HFFc6 (cell line): Measurements from ENCODE around the gene CLIC5. TPM values are rescaled to one million over a fixed set of nuclear protein-coding genes. Genes with fewer than 3 reads are reported as not detected.

Source experiments
- DNase-seq: peaks from one replicate; pipeline ENCODE4 v3.0.0-alpha.2; 2018
- H3K27ac Mint-ChIP-seq: 2 replicates; pipeline ENCODE4 v1.8.0; 2020; ENCODE audit warnings: mild to moderate bottlenecking, mixed read lengths
- H3K27me3 Mint-ChIP-seq: 2 replicates; pipeline ENCODE4 v1.8.0; 2021; ENCODE audit warnings: mild to moderate bottlenecking, moderate library complexity, mixed read lengths; ENCODE audit not compliant: insufficient read depth
- H3K36me3 Mint-ChIP-seq: 2 replicates; pipeline ENCODE4 v1.8.0; 2021; ENCODE audit warnings: low read depth, mixed read lengths
- H3K4me1 Mint-ChIP-seq: 2 replicates; pipeline ENCODE4 v1.8.0; 2020; ENCODE audit warnings: low read depth, mixed read lengths
- H3K4me3 Mint-ChIP-seq: 2 replicates; pipeline ENCODE4 v1.8.0; 2020; ENCODE audit warnings: mild to moderate bottlenecking, moderate library complexity, mixed read lengths
- H3K9me3 Mint-ChIP-seq: 2 replicates; pipeline ENCODE4 v1.8.0; 2020; ENCODE audit warnings: mild to moderate bottlenecking, mixed read lengths
- CTCF ChIP-seq: fragments of 200-600 bp; sonication (generic); IDR thresholded peaks from 2 replicates; pipeline ENCODE4 v1.5.0; 2021; ENCODE audit warnings: antibody characterized with exemption, mild to moderate bottlenecking
- total RNA-seq, 6 experiments: library from RNA; stranded (reverse); fragmentation: NEBNext Ultra II Directional; extraction: Animal tissue kit (Norgen Biotek cat#: 25700); gene quantifications; 2 replicates in 1 of 6; 3 replicates in 5 of 6; pipeline ENCODE4 v1.2.3, GENCODE V29; 2021

The CLIC5 gene
- total RNA-seq, 6 experiments from 2014 or later = not detected

- no peak overlapping the region for H3K27ac Mint-ChIP-seq
- H3K4me3 Mint-ChIP-seq = no peak overlapping the region
- H3K36me3 Mint-ChIP-seq = no peaks in the 10 kb centered on the region
- H3K4me1 Mint-ChIP-seq = no peaks in the 10 kb centered on the region
- peaks cover 8% of the 10 kb centered on the region for H3K27me3 Mint-ChIP-seq
- no peak for DNase-seq
- H3K9me3 Mint-ChIP-seq = no peaks in the 10 kb centered on the region; the same call in 1 of the 2 replicates
- TF ChIP-seq CTCF = no peak
Observed at GRCh38 chr6:45959534-45960145, 56.0 kb downstream of the CLIC5 start.

- no peak overlapping the region for H3K4me3 Mint-ChIP-seq
- TF ChIP-seq CTCF = no peak
- H3K36me3 Mint-ChIP-seq = no peaks in the 10 kb centered on the region
- 0 out of 2 replicates have a peak, but pooled peaks cover under 1% of the 10 kb centered on the region for H3K4me1 Mint-ChIP-seq
- peaks cover 12% of the 10 kb centered on the region for H3K27me3 Mint-ChIP-seq
- H3K27ac Mint-ChIP-seq = no peak overlapping the region
- no peaks in the 10 kb centered on the region for H3K9me3 Mint-ChIP-seq
- no peak for DNase-seq
Observed at GRCh38 chr6:45956663-45957062, 59.0 kb downstream of the CLIC5 start.

GRCh38 chr6:45956176-45956575 is 59.5 kb downstream of the CLIC5 start:
- no peak overlapping the region for H3K27ac Mint-ChIP-seq
- H3K4me3 Mint-ChIP-seq = no peak overlapping the region
- no peak for TF ChIP-seq CTCF
- peaks cover 12% of the 10 kb centered on the region for H3K27me3 Mint-ChIP-seq
- 0 out of 2 replicates have a peak, but pooled peaks cover 6% of the 10 kb centered on the region for H3K4me1 Mint-ChIP-seq
- DNase-seq = no peak
- H3K9me3 Mint-ChIP-seq = no peaks in the 10 kb centered on the region
- H3K36me3 Mint-ChIP-seq = no peaks in the 10 kb centered on the region

GRCh38 chr6:45955597-45955996 is 60.1 kb downstream of the CLIC5 start:
- Mint-ChIP-seq H3K9me3 (no peaks in the 10 kb centered on the region), H3K4me3 (no peak overlapping the region), H3K4me1 (0 out of 2 replicates have a peak, but pooled peaks cover 6% of the 10 kb centered on the region), H3K27me3 (peaks cover 12% of the 10 kb centered on the region), H3K27ac (no peak overlapping the region), H3K36me3 (no peaks in the 10 kb centered on the region)
- DNase-seq = no peak
- TF ChIP-seq CTCF = no peak

GRCh38 chr6:45952546-45952945 is 63.1 kb downstream of the CLIC5 start:
- Mint-ChIP-seq H3K27me3 (peaks cover 16% of the 10 kb centered on the region), H3K4me1 (peaks cover 12% of the 10 kb centered on the region), H3K27ac (no peak overlapping the region), H3K4me3 (no peak overlapping the region), H3K9me3 (no peaks in the 10 kb centered on the region), H3K36me3 (no peaks in the 10 kb centered on the region)
- TF ChIP-seq CTCF = no peak
- no peak for DNase-seq
